Measurements from ENCODE around the gene EBF3.

DNA sequence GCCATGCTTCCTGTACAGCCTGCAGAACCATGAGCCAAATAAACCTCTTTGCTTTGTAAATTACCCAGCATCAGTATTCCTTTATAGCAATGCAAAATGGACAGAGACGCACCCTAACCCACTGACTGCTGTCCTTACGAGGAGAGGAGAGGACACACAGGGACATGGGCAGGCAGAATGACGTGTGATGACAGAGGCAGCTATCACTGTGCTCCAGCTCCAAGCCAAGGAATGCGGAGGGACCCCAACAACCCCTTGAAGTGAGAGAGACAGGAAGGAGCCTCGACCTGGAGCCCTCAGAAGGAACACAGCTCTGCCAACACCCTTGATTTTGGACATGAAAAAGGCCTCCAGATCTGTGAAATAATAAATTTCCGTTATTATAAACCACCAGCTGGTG is 46.6 kb upstream of the EBF3 start:
- no peak for TF ChIP-seq POLR2A (IDR thresholded peaks at IDR 0.05; ENCODE audit: low read length)
- no peak for TF ChIP-seq GATA1 (IDR thresholded peaks at IDR 0.05; ENCODE audit: low read depth, low read length)
